ENCODE measurements around the gene CCL8.

Gene CCL8

DNA sequence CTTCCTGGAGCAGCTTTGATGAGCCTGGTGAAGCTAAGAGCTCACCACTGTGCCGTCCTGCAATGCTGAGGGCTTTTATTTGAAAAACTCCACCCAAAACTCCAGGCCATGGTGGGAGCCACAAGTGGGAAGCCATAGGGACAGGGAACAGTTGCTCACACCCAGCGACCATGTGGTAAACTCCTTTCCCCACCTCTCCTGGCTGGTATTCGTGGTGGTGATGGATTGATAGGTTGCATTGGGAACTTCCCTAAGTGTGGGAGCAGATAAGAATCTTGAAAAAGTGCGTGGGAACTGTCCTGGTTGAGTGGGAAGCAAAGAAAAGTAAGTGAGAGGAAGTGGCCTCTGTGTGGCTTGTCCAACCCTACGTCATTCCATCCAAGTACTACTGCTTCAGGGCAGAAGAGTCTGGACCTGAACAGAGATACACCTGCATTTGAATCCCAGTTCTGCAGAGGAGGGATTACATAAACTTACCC is 44.0 kb downstream of the CCL8 start, which contains the start of gene CCL1:
CCL1 (minus strand) TSS at position 51 of the 479 bp plus-strand sequence. CDS start 72 bp downstream, outside the sequence.
- no peak for DNase-seq (ENCODE audit: extremely low read depth, low read depth)
- TF ChIP-seq, protein P1, sequence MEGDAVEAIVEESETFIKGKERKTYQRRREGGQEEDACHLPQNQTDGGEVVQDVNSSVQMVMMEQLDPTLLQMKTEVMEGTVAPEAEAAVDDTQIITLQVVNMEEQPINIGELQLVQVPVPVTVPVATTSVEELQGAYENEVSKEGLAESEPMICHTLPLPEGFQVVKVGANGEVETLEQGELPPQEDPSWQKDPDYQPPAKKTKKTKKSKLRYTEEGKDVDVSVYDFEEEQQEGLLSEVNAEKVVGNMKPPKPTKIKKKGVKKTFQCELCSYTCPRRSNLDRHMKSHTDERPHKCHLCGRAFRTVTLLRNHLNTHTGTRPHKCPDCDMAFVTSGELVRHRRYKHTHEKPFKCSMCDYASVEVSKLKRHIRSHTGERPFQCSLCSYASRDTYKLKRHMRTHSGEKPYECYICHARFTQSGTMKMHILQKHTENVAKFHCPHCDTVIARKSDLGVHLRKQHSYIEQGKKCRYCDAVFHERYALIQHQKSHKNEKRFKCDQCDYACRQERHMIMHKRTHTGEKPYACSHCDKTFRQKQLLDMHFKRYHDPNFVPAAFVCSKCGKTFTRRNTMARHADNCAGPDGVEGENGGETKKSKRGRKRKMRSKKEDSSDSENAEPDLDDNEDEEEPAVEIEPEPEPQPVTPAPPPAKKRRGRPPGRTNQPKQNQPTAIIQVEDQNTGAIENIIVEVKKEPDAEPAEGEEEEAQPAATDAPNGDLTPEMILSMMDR (IDR thresholded peaks at IDR 0.05; ENCODE audit: low read depth, low read length, missing control alignments), result no peak
- no peak within 1 kb of the TSS for H3K4me3 ChIP-seq (replicated peaks; ENCODE audit: low read depth, low read length)

DNA sequence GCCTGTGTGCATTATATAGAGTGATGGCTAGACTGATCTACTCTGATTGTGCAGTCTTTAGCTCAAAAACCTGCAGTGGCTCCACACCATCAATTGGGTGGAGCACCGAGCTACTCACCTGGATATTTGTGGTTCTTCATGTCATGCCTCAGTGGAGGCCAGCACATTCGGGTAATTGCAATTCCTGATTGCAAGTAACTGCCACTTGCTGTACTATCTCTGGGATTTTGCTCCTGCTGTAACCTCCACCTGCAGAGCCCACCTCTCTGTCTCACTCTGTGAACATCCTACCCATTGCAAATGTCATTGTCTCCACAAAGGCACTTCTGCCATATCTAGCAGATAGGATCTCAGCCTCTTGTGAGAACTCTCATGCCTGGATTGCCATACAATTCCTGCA is 45.5 kb downstream of the CCL8 start:
- DNase-seq (ENCODE audit: extremely low read depth, low read depth), result no peak
- TF ChIP-seq, protein P1 (IDR thresholded peaks at IDR 0.05; ENCODE audit: low read depth, low read length, missing control alignments), result no peak
- no peak overlapping the region for H3K4me3 ChIP-seq (replicated peaks; ENCODE audit: low read depth, low read length)

DNA sequence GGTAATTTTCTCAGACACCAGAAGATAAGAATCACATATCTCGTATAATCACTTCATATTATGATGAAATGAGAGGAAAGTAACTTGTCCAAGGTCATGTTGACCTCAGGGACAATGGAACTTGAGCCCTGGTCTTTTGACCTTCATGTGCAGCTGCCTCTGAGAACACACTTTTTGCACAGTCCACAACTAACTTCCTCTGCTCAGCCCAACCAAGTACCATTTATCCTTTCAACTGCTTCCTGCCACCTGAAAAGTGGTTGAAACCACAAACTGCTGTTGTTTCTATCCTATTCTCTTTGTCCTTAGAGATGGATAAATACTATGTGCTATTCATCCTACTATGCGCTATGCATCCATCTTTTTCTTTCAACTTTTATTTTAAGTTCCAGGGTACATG is 46.1 kb downstream of the CCL8 start:
- H3K4me3 ChIP-seq (replicated peaks; ENCODE audit: low read depth, low read length), result no peak overlapping the region
- TF ChIP-seq, protein P1 (IDR thresholded peaks at IDR 0.05; ENCODE audit: low read depth, low read length, missing control alignments), result no peak
- no peak for DNase-seq (ENCODE audit: extremely low read depth, low read depth)

DNA sequence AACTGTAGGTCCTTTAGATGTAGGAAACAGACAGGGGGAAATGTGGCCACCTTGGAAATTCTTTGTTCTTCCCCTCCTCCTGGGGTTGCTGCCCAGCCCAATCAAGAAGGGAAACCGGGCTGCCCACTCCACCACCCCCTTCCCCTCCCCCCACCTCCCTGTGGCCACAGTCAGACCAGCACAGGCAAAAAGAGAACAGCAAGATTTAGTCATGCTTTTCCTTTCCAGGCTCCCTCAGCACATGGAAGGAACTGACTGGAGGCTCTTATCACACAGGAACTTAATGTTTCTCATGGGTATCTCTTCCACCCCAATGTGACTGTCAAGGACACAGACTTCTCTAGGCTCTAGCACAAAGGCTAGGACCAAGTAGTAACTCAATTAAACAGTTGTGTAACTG is 46.8 kb downstream of the CCL8 start:
- no peak for DNase-seq (ENCODE audit: extremely low read depth, low read depth)
- H3K4me3 ChIP-seq (replicated peaks; ENCODE audit: low read depth, low read length), result no peak overlapping the region
- TF ChIP-seq, protein P1 (IDR thresholded peaks at IDR 0.05; ENCODE audit: low read depth, low read length, missing control alignments), result no peak

DNA sequence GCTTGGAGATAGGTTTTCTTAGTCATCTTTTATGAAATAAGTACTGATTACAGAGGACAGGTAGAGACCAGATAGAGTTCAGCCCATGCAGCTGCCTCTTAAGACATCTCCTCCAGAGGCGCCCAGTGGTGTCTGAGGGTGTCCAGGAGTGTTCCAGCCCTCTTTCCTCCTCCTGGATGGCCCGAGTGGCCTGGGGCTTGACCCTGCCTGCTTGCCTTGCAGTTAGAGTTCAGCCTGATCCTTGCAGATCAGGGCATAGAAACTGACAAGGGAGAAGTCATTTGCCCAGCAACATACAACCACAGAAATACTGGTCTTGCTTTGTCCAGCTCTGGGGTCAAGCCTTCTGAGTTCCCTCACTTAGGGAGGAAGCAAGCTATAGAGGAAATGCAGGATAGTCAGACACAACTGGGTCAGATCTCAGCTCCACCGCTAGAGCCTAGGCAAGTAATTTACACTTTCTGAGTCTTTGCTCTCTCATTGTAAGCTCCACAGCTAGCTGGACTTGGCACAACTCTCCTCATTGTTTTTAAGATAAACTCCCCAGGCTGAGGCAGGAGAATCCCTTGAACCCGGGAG is 47.4 kb downstream of the CCL8 start:
- no peak for DNase-seq (ENCODE audit: extremely low read depth, low read depth)
- TF ChIP-seq, protein P1 (IDR thresholded peaks at IDR 0.05; ENCODE audit: low read depth, low read length, missing control alignments), result no peak
- no peak overlapping the region for H3K4me3 ChIP-seq (replicated peaks; ENCODE audit: low read depth, low read length)

DNA sequence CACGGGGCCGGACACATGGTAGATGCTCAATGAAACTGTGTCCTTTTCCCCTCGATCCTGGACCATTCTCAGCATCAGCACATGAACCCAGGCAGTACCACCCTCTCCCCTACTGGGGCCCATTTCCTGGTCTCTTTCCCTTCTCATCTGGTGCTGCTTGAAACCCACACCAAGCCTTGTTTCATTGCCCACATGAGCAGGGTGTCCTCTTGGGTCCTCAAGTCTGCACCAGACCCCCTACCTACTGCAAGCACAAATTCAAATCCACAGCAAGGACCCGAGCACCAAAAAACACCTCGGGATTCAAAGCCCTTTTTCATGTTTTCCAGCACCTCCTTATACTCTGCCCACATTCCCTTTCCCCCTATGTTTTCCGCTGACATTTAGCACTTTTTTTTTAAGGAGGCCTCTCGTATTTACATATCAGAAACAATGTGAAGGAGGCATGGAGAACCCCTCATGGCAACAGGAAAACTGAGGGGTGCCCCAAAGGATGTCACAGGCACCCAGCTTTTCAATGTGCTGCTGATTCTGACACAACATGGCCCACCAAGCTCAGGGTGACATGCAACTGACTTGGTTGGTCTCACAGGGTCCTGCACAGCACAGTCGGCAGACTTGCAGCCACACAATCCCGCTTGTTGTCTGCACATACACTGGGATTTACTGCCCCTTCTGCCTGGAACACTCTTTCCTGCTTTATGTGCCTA is 48.4 kb downstream of the CCL8 start:
- TF ChIP-seq, protein P1 (IDR thresholded peaks at IDR 0.05; ENCODE audit: low read depth, low read length, missing control alignments), result no peak
- H3K4me3 ChIP-seq (replicated peaks; ENCODE audit: low read depth, low read length), result no peak overlapping the region
- no peak for DNase-seq (ENCODE audit: extremely low read depth, low read depth)
